Cardiac muscle cell (in vitro differentiated cells and primary cell): ENCODE data around the gene TNFRSF11A. TPM values are rescaled to one million over a fixed set of nuclear protein-coding genes. Genes with fewer than 3 reads are reported as not detected.

ENCODE experiments used
- DNase-seq, 2 donors: peaks; one replicate each; pipeline versions ENCODE4 v3.0.0 to v3.0.0-alpha.2; 2010 to 2017; ENCODE audit warnings: low read depth in 1 of 2, low spot score in 1 of 2
- H3K27ac ChIP-seq: fragments of 200-600 bp; sonication (generic); 2 replicates; pipeline ENCODE4 v1.5.1; 2016
- H3K27me3 ChIP-seq: fragments of 200-600 bp; sonication (generic); 2 replicates; pipeline ENCODE4 v1.6.0; 2016; ENCODE audit warnings: control low read depth
- H3K36me3 ChIP-seq: fragments of 200-600 bp; sonication (generic); 2 replicates; pipeline ENCODE4 v1.5.1; 2016; ENCODE audit warnings: control low read depth
- H3K4me1 ChIP-seq: fragments of 200-600 bp; sonication (generic); 2 replicates; pipeline ENCODE4 v1.8.1; 2017; ENCODE audit warnings: low read depth, mild to moderate bottlenecking, mixed run types
- H3K4me3 ChIP-seq: fragments of 200-600 bp; sonication (generic); 2 replicates; pipeline ENCODE4 v1.5.1; 2016; ENCODE audit warnings: mild to moderate bottlenecking
- H3K9me3 ChIP-seq: fragments of 200-600 bp; sonication (generic); 2 replicates; pipeline ENCODE4 v1.5.1; 2017; ENCODE audit warnings: low read depth, mild to moderate bottlenecking, control low read depth
- CTCF ChIP-seq: IDR thresholded peaks from 2 replicates; pipeline ENCODE4 v1.5.1; 2012; ENCODE audit warnings: low read depth, mild to moderate bottlenecking, low read length
- polyA plus RNA-seq: library from polyadenylated mRNA; unstranded; fragments of >200 nt; fragmentation: Nextera tagmentation; extraction: Ambion mirVana; gene quantifications from 2 replicates; pipeline ENCODE4 v1.2.1, GENCODE V29; 2016
- total RNA-seq: library from RNA; depleted of rRNA; stranded (reverse); fragments of >200 nt; gene quantifications from 2 replicates; pipeline ENCODE4 v1.2.3, GENCODE V29; 2016

The TNFRSF11A gene
- total and polyA plus RNA-seq, 2 experiments from 2014 or later = 0.66 to 1.2 TPM

- no peak for DNase-seq
- no peaks in the 10 kb centered on the region for H3K4me1 ChIP-seq
- no peaks in the 10 kb centered on the region for H3K27me3 ChIP-seq
- no peak overlapping the region for H3K27ac ChIP-seq
- H3K9me3 ChIP-seq = no peaks in the 10 kb centered on the region
- no peak for TF ChIP-seq CTCF
- H3K36me3 ChIP-seq = no peaks in the 10 kb centered on the region
- H3K4me3 ChIP-seq = no peak overlapping the region
These were observed 12.3 kb upstream of the TNFRSF11A start for GRCh38 chr18:62312851-62313250.

- TF ChIP-seq CTCF = no peak
- H3K36me3 ChIP-seq = no peaks in the 10 kb centered on the region
- DNase-seq = no peak
- H3K4me1 ChIP-seq = no peaks in the 10 kb centered on the region
- no peak overlapping the region for H3K27ac ChIP-seq
- peaks cover 6% of the 10 kb centered on the region for H3K27me3 ChIP-seq
- H3K9me3 ChIP-seq = no peaks in the 10 kb centered on the region
- no peak overlapping the region for H3K4me3 ChIP-seq
These were observed 6.6 kb upstream of the TNFRSF11A start for GRCh38 chr18:62318228-62319180.

GRCh38 chr18:62321201-62321600 lies 3.9 kb upstream of the TNFRSF11A start:
- Histone ChIP-seq H3K4me3 (no peak overlapping the region), H3K4me1 (no peaks in the 10 kb centered on the region), H3K9me3 (no peaks in the 10 kb centered on the region), H3K27ac (no peak overlapping the region), H3K27me3 (peaks cover 28% of the 10 kb centered on the region), H3K36me3 (no peaks in the 10 kb centered on the region)
- DNase-seq = no peak
- no peak for TF ChIP-seq CTCF

GRCh38 chr18:62323483-62324180 lies 1.5 kb upstream of the TNFRSF11A start:
- peaks cover 42% of the 10 kb centered on the region for H3K27me3 ChIP-seq
- no peaks in the 10 kb centered on the region for H3K9me3 ChIP-seq
- TF ChIP-seq CTCF = no peak
- no peak overlapping the region for H3K4me3 ChIP-seq
- H3K4me1 ChIP-seq = peaks cover 7% of the 10 kb centered on the region
- H3K36me3 ChIP-seq = no peaks in the 10 kb centered on the region
- H3K27ac ChIP-seq = no peak overlapping the region
- DNase-seq = no peak

GRCh38 chr18:62324181-62324828 lies 805 bp upstream of the TNFRSF11A start:
- Histone ChIP-seq H3K27ac (no peak overlapping the region), H3K4me1 (peaks cover 8% of the 10 kb centered on the region), H3K27me3 (peaks cover 42% of the 10 kb centered on the region), H3K9me3 (no peaks in the 10 kb centered on the region), H3K36me3 (no peaks in the 10 kb centered on the region), H3K4me3 (no peak overlapping the region)
- no peak for DNase-seq
- TF ChIP-seq CTCF = no peak
